Retinal pigment epithelial cell (primary cell): ENCODE data around the gene HLCS.

ENCODE experiments used
- DNase-seq: peaks from one replicate; pipeline ENCODE4 v3.0.0-alpha.2; 2010; ENCODE audit warnings: low read depth
- H3K4me3 ChIP-seq: 2 replicates; pipeline ENCODE4 v1.5.1; 2011; ENCODE audit warnings: mild to moderate bottlenecking, low read length, control low read depth, moderate library complexity
- CTCF ChIP-seq: conservative IDR thresholded peaks from 2 replicates; pipeline ENCODE4 v1.5.1; 2011; ENCODE audit warnings: low read depth, low read length, control low read depth, inconsistent platforms

HLCS gene

DNA sequence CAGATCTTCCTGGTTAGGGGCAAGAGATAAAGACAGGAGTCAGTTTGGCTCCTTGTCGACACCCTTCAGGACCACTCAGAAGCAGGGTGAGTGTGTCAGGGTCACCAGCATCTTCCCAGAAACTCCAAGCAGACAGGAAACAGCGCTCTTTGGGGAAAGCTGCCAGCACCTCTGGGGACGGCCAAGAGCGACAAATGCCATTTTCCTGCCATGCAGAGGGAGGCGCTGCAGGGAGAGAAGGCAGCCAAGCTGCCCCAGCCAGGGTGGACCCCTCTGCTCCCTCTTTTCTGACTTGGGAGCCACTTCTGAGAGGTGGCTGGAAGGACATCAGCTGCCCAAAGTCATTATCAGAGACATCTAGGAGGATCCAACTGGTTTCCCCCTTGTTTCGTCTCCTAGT, 238.6 kb downstream of the HLCS start:
- DNase-seq: no peak
- TF ChIP-seq CTCF: no peak
- H3K4me3 ChIP-seq: no peak overlapping the region

DNA sequence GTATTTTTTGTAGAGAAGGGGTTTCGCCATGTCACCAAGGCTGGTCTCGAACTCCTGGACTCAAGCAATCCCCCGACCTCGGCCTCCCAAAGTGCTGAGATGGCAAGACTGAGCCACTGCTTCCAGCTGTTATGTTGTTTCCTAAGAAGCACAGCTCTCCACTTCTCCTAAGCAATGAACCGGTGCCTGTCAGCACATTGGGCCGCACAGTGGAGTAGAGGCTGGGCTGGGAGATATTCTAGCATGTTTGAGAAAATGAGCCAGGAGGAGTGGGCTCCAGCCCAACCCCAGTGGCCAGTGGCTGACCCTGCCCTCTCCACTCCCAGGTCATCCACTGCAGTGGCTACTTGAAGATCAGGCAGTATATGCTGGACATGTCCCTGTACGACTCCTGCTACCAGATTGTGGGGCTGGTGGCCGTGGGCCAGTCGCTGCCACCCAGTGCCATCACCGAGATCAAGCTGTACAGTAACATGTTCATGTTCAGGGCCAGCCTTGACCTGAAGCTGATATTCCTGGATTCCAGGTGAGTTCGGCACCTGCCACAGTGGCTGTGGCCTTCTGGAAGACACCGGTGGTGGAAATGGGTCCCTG, 240.6 kb downstream of the HLCS start:
- no peak for DNase-seq
- no peak overlapping the region for H3K4me3 ChIP-seq
- TF ChIP-seq CTCF: no peak

DNA sequence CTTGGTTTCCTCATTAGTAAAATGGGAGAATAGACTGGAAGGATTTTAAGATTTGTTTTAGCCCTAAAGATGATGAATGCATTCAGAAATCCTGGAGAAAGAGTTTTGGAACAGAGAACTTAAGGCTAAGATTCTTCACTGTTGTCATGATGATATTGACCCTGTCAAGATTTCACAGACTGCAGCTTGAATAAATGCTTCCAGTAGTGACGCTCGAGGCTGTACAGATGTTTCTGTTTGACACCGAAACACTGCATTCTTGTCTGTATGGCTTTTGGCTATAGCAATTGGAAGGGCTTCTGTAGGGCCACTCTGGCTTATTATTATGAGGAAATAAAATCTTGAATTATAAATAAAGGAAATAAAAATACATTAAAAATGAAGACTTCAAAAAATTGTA, 241.8 kb downstream of the HLCS start:
- TF ChIP-seq CTCF: no peak
- no peak overlapping the region for H3K4me3 ChIP-seq
- DNase-seq: no peak

DNA sequence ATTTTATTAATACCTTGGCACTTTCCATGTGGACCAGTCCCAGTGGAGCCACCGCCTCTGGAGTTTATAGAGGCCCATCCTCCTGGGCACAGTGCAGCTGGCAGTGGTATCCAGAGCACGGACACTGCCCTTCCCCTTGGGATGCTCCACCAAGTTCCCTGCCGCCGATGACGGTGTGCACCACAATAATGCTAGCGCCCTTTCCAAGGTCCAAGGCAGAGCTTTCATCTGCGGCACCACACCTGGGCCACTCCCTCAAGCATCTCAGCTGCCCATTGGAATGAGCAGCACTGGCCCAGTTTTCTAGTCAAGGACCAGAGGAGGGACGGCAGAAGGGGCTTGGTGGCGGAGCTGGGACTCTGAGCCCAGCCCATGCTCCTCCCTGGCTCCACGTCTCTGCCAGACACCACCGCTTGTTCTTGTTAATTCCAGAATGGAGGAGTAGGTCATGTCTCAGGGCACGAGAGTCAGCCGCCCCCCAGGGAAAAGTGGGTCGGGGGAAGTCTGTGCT, 243.0 kb downstream of the HLCS start:
- DNase-seq: no peak
- H3K4me3 ChIP-seq: no peak overlapping the region
- no peak for TF ChIP-seq CTCF

- TF ChIP-seq CTCF: no peak
- DNase-seq: no peak
- no peak overlapping the region for H3K4me3 ChIP-seq
Measured at GRCh38 chr21:36722370-36723368, 243.8 kb downstream of the HLCS start.

GRCh38 chr21:36721817-36722216, 244.7 kb downstream of the HLCS start:
- no peak overlapping the region for H3K4me3 ChIP-seq
- no peak for TF ChIP-seq CTCF
- no peak for DNase-seq

GRCh38 chr21:36719614-36720013, 246.9 kb downstream of the HLCS start:
- TF ChIP-seq CTCF: no peak
- DNase-seq: no peak
- no peak overlapping the region for H3K4me3 ChIP-seq
